Prostate gland (tissue), 2 donors: ENCODE measurements around the gene FYCO1.

Experiments
- CTCF ChIP-seq, 4 experiments: fragments of 200-600 bp in 2 of 4; fragments of 450-650 bp in 2 of 4; sonication (generic) in 2 of 4; IDR thresholded peaks; 1 replicate in 3 of 4; 2 replicates in 1 of 4; pipeline ENCODE4 v1.5.1; 2016 to 2019; ENCODE audit warnings: antibody characterized with exemption in 4 of 4, mild to moderate bottlenecking in 2 of 4, moderate library complexity in 2 of 4
- POLR2A ChIP-seq: fragments of 450-650 bp; IDR thresholded peaks from one replicate; pipeline ENCODE4 v1.6.1; 2016; ENCODE audit warnings: antibody characterized with exemption, mild to moderate bottlenecking
- POLR2AphosphoS5 ChIP-seq: sonication (generic); formaldehyde crosslinking; IDR thresholded peaks from one replicate; pipeline ENCODE4 v1.6.1; 2017; ENCODE audit warnings: antibody characterized with exemption

DNA sequence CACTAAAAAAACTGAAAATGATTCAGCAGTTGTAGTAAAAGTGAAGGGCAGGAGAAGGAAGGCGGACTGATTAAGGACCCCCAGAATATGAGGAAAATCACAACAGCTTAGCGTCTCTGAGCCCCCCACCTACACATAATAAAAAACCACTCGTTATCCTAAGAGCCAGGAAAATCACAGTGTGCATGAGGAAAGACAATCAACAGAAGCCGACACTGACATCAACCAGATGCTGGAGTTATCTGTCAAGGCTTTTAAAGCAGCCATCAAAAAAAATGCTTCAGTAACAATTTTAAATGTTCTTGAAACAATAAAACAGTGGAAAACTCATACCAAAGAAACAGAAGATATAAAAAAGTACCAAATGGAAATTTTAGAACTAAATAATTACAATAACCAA lies 62.0 kb downstream of the FYCO1 start:
- TF ChIP-seq POLR2A: no peak
- no peak for TF ChIP-seq CTCF (IDR thresholded peaks at IDR 0.05)
- TF ChIP-seq POLR2AphosphoS5: no peak
